Measurements from ENCODE around the gene RNF186.

RNF186 gene

DNA sequence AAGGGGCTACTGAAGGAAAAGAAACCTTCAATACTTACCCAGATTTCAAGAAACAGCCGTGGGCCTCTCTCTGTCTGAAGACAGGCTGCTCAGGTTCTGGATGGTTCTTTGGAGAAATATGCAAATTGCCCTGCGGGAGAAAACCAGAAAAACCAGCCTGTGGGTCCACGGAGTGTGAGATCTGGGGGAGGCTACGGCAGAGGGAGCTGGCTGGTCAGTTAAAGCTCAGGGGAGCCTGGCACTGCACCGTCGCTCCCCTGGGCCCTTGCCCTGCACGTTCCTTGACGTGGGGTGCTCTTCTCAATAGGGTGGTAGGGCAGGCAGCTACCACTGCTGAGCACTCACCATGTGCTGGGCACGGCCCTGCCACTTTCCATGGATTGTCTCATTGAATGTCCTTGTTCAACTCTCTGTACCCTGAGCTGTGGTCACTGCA lies 28.1 kb downstream of the RNF186 start:
- peaks cover 32% of the 10 kb centered on the region for H3K27me3 ChIP-seq (ENCODE audit: control insufficient read depth, insufficient read depth, low read length)
- no peak overlapping the region for H3K9ac ChIP-seq (ENCODE audit: low read depth, low read length)
- H3K4me1 ChIP-seq (ENCODE audit: control insufficient read depth, insufficient read depth, low read length): peaks cover 7% of the 10 kb centered on the region
- H3K4me3 ChIP-seq (ENCODE audit: low read depth, low read length): peak overlapping the region; percentile 4
- no peaks in the 10 kb centered on the region for H3K36me3 ChIP-seq (ENCODE audit: control insufficient read depth, insufficient read depth, low read length)
- H3K9me3 ChIP-seq (ENCODE audit: control insufficient read depth, insufficient read depth, low read length): no peaks in the 10 kb centered on the region

- Histone ChIP-seq H3K4me1 (ENCODE audit: control insufficient read depth, insufficient read depth, low read length) (peaks cover 7% of the 10 kb centered on the region), H3K36me3 (ENCODE audit: control insufficient read depth, insufficient read depth, low read length) (no peaks in the 10 kb centered on the region), H3K9me3 (ENCODE audit: control insufficient read depth, insufficient read depth, low read length) (no peaks in the 10 kb centered on the region), H3K4me3 (ENCODE audit: low read depth, low read length) (no peak overlapping the region), H3K9ac (ENCODE audit: low read depth, low read length) (no peak overlapping the region), H3K27me3 (ENCODE audit: control insufficient read depth, insufficient read depth, low read length) (peaks cover 45% of the 10 kb centered on the region)
These were observed 29.4 kb downstream of the RNF186 start for GRCh38 chr1:19785660-19786059.

GRCh38 chr1:19780267-19780877 lies 34.7 kb downstream of the RNF186 start:
- Histone ChIP-seq H3K36me3 (ENCODE audit: control insufficient read depth, insufficient read depth, low read length) (no peaks in the 10 kb centered on the region), H3K4me1 (ENCODE audit: control insufficient read depth, insufficient read depth, low read length) (no peaks in the 10 kb centered on the region), H3K9me3 (ENCODE audit: control insufficient read depth, insufficient read depth, low read length) (no peaks in the 10 kb centered on the region), H3K9ac (ENCODE audit: low read depth, low read length) (no peak overlapping the region), H3K4me3 (ENCODE audit: low read depth, low read length) (no peak overlapping the region), H3K27me3 (ENCODE audit: control insufficient read depth, insufficient read depth, low read length) (peaks cover 65% of the 10 kb centered on the region)

DNA sequence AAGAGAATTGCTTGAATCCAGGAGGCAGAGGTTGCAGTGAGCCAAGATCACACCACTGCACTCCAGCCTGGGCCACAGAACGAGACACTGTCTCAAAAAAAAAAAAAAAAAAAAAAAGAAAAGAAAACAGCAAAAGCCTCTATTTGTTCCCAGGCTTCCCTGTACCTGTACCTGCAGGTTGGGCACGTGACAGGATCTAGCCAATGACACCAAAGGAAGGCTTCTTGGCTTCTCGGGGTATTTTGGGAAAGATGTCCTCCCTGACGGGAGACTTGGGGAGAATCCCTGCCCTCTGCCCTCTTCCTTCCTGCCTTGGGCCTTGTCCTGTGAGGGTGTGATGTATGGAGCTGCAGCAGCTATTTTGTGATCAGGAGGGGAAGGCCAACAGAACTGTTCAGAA lies 38.1 kb downstream of the RNF186 start:
- Histone ChIP-seq H3K9me3 (ENCODE audit: control insufficient read depth, insufficient read depth, low read length) (no peaks in the 10 kb centered on the region), H3K36me3 (ENCODE audit: control insufficient read depth, insufficient read depth, low read length) (no peaks in the 10 kb centered on the region), H3K9ac (ENCODE audit: low read depth, low read length) (no peak overlapping the region), H3K4me1 (ENCODE audit: control insufficient read depth, insufficient read depth, low read length) (no peaks in the 10 kb centered on the region), H3K4me3 (ENCODE audit: low read depth, low read length) (no peak overlapping the region), H3K27me3 (ENCODE audit: control insufficient read depth, insufficient read depth, low read length) (peaks cover 44% of the 10 kb centered on the region)

- Histone ChIP-seq H3K36me3 (ENCODE audit: control insufficient read depth, insufficient read depth, low read length) (no peaks in the 10 kb centered on the region), H3K9ac (ENCODE audit: low read depth, low read length) (no peak overlapping the region), H3K9me3 (ENCODE audit: control insufficient read depth, insufficient read depth, low read length) (no peaks in the 10 kb centered on the region), H3K27me3 (ENCODE audit: control insufficient read depth, insufficient read depth, low read length) (peaks cover 38% of the 10 kb centered on the region), H3K4me3 (ENCODE audit: low read depth, low read length) (no peak overlapping the region), H3K4me1 (ENCODE audit: control insufficient read depth, insufficient read depth, low read length) (no peaks in the 10 kb centered on the region)
These were observed 38.8 kb downstream of the RNF186 start for GRCh38 chr1:19776287-19776686.

- Histone ChIP-seq H3K36me3 (ENCODE audit: control insufficient read depth, insufficient read depth, low read length) (no peaks in the 10 kb centered on the region), H3K9me3 (ENCODE audit: control insufficient read depth, insufficient read depth, low read length) (no peaks in the 10 kb centered on the region), H3K4me3 (ENCODE audit: low read depth, low read length) (no peak overlapping the region), H3K9ac (ENCODE audit: low read depth, low read length) (no peak overlapping the region), H3K27me3 (ENCODE audit: control insufficient read depth, insufficient read depth, low read length) (peaks cover 34% of the 10 kb centered on the region), H3K4me1 (ENCODE audit: control insufficient read depth, insufficient read depth, low read length) (no peaks in the 10 kb centered on the region)
These were observed 39.3 kb downstream of the RNF186 start for GRCh38 chr1:19775831-19776230.

GRCh38 chr1:19775317-19775716 lies 39.8 kb downstream of the RNF186 start:
- Histone ChIP-seq H3K27me3 (ENCODE audit: control insufficient read depth, insufficient read depth, low read length) (peaks cover 29% of the 10 kb centered on the region), H3K9ac (ENCODE audit: low read depth, low read length) (no peak overlapping the region), H3K36me3 (ENCODE audit: control insufficient read depth, insufficient read depth, low read length) (no peaks in the 10 kb centered on the region), H3K4me3 (ENCODE audit: low read depth, low read length) (no peak overlapping the region), H3K4me1 (ENCODE audit: control insufficient read depth, insufficient read depth, low read length) (no peaks in the 10 kb centered on the region), H3K9me3 (ENCODE audit: control insufficient read depth, insufficient read depth, low read length) (no peaks in the 10 kb centered on the region)

DNA sequence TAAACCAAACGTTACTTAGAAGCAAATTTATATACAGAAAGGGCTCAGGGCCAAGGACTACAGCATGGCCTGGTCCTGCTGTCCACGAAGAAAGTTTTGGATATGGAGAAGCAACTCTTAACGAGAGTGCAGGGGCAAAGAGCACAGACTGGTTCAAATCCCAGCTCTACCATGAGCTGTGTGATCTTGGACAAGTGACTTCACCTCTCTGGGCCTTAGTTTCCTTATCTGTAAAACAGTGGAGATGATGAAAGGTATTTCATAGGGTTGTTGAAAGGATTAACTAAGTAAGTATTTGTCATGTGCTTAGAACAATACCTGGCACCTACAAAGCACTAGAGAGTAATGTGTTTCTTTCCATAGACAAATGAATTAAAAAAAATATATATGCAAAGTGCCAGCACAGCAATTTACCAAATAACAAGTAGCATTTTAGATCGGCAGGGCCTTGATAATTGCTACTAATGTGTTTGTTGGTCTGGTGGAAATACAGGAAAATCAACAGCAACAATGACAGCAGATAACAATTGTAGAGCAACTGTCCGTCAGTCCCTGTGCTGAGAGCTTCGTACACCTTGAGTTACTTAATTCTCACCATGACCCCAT lies 40.8 kb downstream of the RNF186 start:
- Histone ChIP-seq H3K9me3 (ENCODE audit: control insufficient read depth, insufficient read depth, low read length) (no peaks in the 10 kb centered on the region), H3K36me3 (ENCODE audit: control insufficient read depth, insufficient read depth, low read length) (no peaks in the 10 kb centered on the region), H3K27me3 (ENCODE audit: control insufficient read depth, insufficient read depth, low read length) (peaks cover 18% of the 10 kb centered on the region), H3K4me1 (ENCODE audit: control insufficient read depth, insufficient read depth, low read length) (peaks cover 2% of the 10 kb centered on the region), H3K9ac (ENCODE audit: low read depth, low read length) (no peak overlapping the region), H3K4me3 (ENCODE audit: low read depth, low read length) (no peak overlapping the region)

DNA sequence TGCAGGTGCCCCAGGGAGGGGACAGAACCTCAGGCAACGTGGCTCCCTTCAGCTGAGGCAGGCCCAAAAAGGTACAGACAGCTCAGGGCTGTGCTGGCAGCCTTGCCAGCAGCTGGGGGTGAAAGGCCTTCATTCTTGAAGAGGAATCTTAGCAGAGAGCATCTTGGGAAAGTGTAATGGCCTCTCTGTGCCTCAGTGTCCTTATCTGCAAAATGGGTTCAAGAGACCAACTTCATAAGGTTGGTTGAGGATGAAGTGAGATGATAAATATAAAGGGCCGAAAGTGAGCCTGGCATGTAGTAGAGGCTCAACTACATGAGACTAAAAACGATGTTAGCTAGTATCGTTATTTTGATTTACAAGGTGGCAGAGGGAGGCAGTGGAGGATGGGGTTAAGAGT lies 41.6 kb downstream of the RNF186 start:
- Histone ChIP-seq H3K9ac (ENCODE audit: low read depth, low read length) (no peak overlapping the region), H3K27me3 (ENCODE audit: control insufficient read depth, insufficient read depth, low read length) (peaks cover 10% of the 10 kb centered on the region), H3K36me3 (ENCODE audit: control insufficient read depth, insufficient read depth, low read length) (no peaks in the 10 kb centered on the region), H3K4me3 (ENCODE audit: low read depth, low read length) (no peak overlapping the region), H3K4me1 (ENCODE audit: control insufficient read depth, insufficient read depth, low read length) (peaks cover 6% of the 10 kb centered on the region), H3K9me3 (ENCODE audit: control insufficient read depth, insufficient read depth, low read length) (no peaks in the 10 kb centered on the region)

- Histone ChIP-seq H3K4me1 (ENCODE audit: control insufficient read depth, insufficient read depth, low read length) (peaks cover 6% of the 10 kb centered on the region), H3K27me3 (ENCODE audit: control insufficient read depth, insufficient read depth, low read length) (no peaks in the 10 kb centered on the region), H3K36me3 (ENCODE audit: control insufficient read depth, insufficient read depth, low read length) (no peaks in the 10 kb centered on the region), H3K9ac (ENCODE audit: low read depth, low read length) (no peak overlapping the region), H3K4me3 (ENCODE audit: low read depth, low read length) (no peak overlapping the region), H3K9me3 (ENCODE audit: control insufficient read depth, insufficient read depth, low read length) (no peaks in the 10 kb centered on the region)
These were observed 43.0 kb downstream of the RNF186 start for GRCh38 chr1:19772053-19772452.

- Histone ChIP-seq H3K9me3 (ENCODE audit: control insufficient read depth, insufficient read depth, low read length) (no peaks in the 10 kb centered on the region), H3K36me3 (ENCODE audit: control insufficient read depth, insufficient read depth, low read length) (no peaks in the 10 kb centered on the region), H3K9ac (ENCODE audit: low read depth, low read length) (no peak overlapping the region), H3K27me3 (ENCODE audit: control insufficient read depth, insufficient read depth, low read length) (no peaks in the 10 kb centered on the region), H3K4me3 (ENCODE audit: low read depth, low read length) (no peak overlapping the region), H3K4me1 (ENCODE audit: control insufficient read depth, insufficient read depth, low read length) (peaks cover 6% of the 10 kb centered on the region)
These were observed 43.7 kb downstream of the RNF186 start for GRCh38 chr1:19771350-19771749.

DNA sequence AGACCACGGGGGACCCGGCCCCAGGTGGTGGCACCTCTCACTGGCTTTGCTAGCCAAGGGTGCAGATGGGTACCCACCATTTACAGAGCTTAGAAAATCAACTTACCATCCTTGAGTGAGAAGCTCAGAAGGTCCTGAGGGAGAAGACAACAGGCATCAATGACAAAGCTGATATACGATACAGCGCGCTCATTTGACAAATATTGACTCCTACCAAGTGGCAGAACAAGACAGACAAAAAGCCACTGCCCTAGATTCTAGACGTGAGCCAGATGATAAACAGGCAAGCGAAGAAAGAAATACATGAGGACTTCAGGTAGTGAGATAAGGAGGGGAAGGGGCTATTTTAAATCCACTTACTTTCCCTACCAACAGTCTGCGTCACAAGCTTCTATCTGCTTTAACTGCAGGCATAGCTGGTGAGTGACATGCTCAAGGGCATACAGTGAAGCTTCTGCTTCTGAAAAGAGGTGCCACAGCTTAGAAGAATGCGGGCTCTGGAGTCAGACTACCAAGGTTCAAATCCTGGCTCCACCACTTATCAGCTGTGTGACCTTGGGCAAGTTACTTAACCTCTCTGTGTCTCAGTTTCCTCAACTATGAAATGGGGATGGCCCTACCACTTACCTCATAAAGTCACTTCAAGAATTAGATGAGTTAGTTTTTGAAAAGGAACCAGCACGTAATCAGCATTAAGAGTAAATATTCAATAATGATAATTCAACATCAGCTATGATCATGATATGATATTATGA lies 44.5 kb downstream of the RNF186 start:
- H3K4me1 ChIP-seq (ENCODE audit: control insufficient read depth, insufficient read depth, low read length): peaks cover 6% of the 10 kb centered on the region
- no peak overlapping the region for H3K4me3 ChIP-seq (ENCODE audit: low read depth, low read length)
- H3K9ac ChIP-seq (ENCODE audit: low read depth, low read length): no peak overlapping the region
- no peaks in the 10 kb centered on the region for H3K9me3 ChIP-seq (ENCODE audit: control insufficient read depth, insufficient read depth, low read length)
- H3K27me3 ChIP-seq (ENCODE audit: control insufficient read depth, insufficient read depth, low read length): no peaks in the 10 kb centered on the region
- no peaks in the 10 kb centered on the region for H3K36me3 ChIP-seq (ENCODE audit: control insufficient read depth, insufficient read depth, low read length)
